ENCODE measurements around the gene MRPL10. TPM values are rescaled to one million over a fixed set of nuclear protein-coding genes. Genes with fewer than 3 reads are reported as not detected.
A peak's percentile ranks its signal among the peaks of the same experiment; 100 is the strongest.

The MRPL10 gene
- total RNA-seq, 1 experiment from 2014 or later, result 49.3 TPM

GRCh38 chr17:47873200-47874090 is 42.1 kb upstream of the MRPL10 start:
- BruUV-seq (replicated peaks), result no TSS peak
- intact Hi-C loops (cut with micrococcal nuclease), result no loop called here
- DNase-seq (ENCODE audit: unreplicated experiment), result no peak
- ChIA-PET CTCF (interaction anchor here (0.8 to 1.8 kb wide), 5 partner anchors 16 to 32 kb away, joined by 3 to 7 read pairs (median 4); partner anchors contain the start of gene SCRN2), POLR2A (no interaction called here)
- peaks cover 44% of the 10 kb centered on the region for H3K27me3 Mint-ChIP-seq (ENCODE audit: insufficient read depth, unreplicated experiment)
- no peak for TF ChIP-seq CTCF (IDR thresholded peaks at IDR 0.05; ENCODE audit: unreplicated experiment)
- no peak overlapping the region for H3K27ac Mint-ChIP-seq (ENCODE audit: low read depth, unreplicated experiment)
- no peaks in the 10 kb centered on the region for H3K9me3 Mint-ChIP-seq (ENCODE audit: unreplicated experiment)
- no peak overlapping the region for H3K4me3 Mint-ChIP-seq (ENCODE audit: unreplicated experiment)
- no peaks in the 10 kb centered on the region for H3K4me1 Mint-ChIP-seq (ENCODE audit: insufficient read depth, unreplicated experiment)
- H3K36me3 Mint-ChIP-seq (ENCODE audit: insufficient read depth, unreplicated experiment), result no peaks in the 10 kb centered on the region

GRCh38 chr17:47872651-47873161 is 41.4 kb upstream of the MRPL10 start:
- no peaks in the 10 kb centered on the region for H3K4me1 Mint-ChIP-seq (ENCODE audit: insufficient read depth, unreplicated experiment)
- POLR2A ChIA-PET, result no interaction called here
- CTCF ChIA-PET, result interaction anchor here (0.8 to 1.8 kb wide), 3 partner anchors 17 to 30 kb away, joined by 3 to 7 read pairs (median 4); no protein-coding TSS in a partner anchor
- intact Hi-C loops (cut with micrococcal nuclease), result no loop called here
- H3K27me3 Mint-ChIP-seq (ENCODE audit: insufficient read depth, unreplicated experiment), result peaks cover 36% of the 10 kb centered on the region
- no peak for TF ChIP-seq CTCF (IDR thresholded peaks at IDR 0.05; ENCODE audit: unreplicated experiment)
- no peak overlapping the region for H3K4me3 Mint-ChIP-seq (ENCODE audit: unreplicated experiment)
- DNase-seq (ENCODE audit: unreplicated experiment), result no peak
- no peaks in the 10 kb centered on the region for H3K9me3 Mint-ChIP-seq (ENCODE audit: unreplicated experiment)
- no peak overlapping the region for H3K27ac Mint-ChIP-seq (ENCODE audit: low read depth, unreplicated experiment)
- no peaks in the 10 kb centered on the region for H3K36me3 Mint-ChIP-seq (ENCODE audit: insufficient read depth, unreplicated experiment)
- no TSS peak for BruUV-seq (replicated peaks)

- ChIA-PET CTCF (interaction anchor here (0.7 to 1.8 kb wide), 3 partner anchors 13 to 179 kb away, joined by 3 to 7 read pairs (median 3); no protein-coding TSS in a partner anchor), POLR2A (interaction anchor here (1.3 kb wide), 1 partner anchor 23 kb away, joined by 6 read pairs; no protein-coding TSS in a partner anchor)
- peak; percentile 18 for DNase-seq (ENCODE audit: unreplicated experiment)
- Mint-ChIP-seq H3K4me3 (ENCODE audit: unreplicated experiment) (no peak overlapping the region), H3K9me3 (ENCODE audit: unreplicated experiment) (no peaks in the 10 kb centered on the region), H3K4me1 (ENCODE audit: insufficient read depth, unreplicated experiment) (no peaks in the 10 kb centered on the region), H3K36me3 (ENCODE audit: insufficient read depth, unreplicated experiment) (no peaks in the 10 kb centered on the region), H3K27me3 (ENCODE audit: insufficient read depth, unreplicated experiment) (peaks cover 35% of the 10 kb centered on the region), H3K27ac (ENCODE audit: low read depth, unreplicated experiment) (no peak overlapping the region)
- no peak for TF ChIP-seq CTCF (IDR thresholded peaks at IDR 0.05; ENCODE audit: unreplicated experiment)
- BruUV-seq (replicated peaks), result no TSS peak
- intact Hi-C loops (cut with micrococcal nuclease), result no loop called here
These were observed 40.8 kb upstream of the MRPL10 start for GRCh38 chr17:47872019-47872650.

- no peaks in the 10 kb centered on the region for H3K36me3 Mint-ChIP-seq (ENCODE audit: insufficient read depth, unreplicated experiment)
- H3K9me3 Mint-ChIP-seq (ENCODE audit: unreplicated experiment), result no peaks in the 10 kb centered on the region
- CTCF ChIA-PET, result interaction anchor here (0.6 kb wide), 1 partner anchor 312 kb away, joined by 3 read pairs; no protein-coding TSS in a partner anchor
- peaks cover 33% of the 10 kb centered on the region for H3K27me3 Mint-ChIP-seq (ENCODE audit: insufficient read depth, unreplicated experiment)
- no peak for TF ChIP-seq CTCF (IDR thresholded peaks at IDR 0.05; ENCODE audit: unreplicated experiment)
- no peak overlapping the region for H3K4me3 Mint-ChIP-seq (ENCODE audit: unreplicated experiment)
- no peak for DNase-seq (ENCODE audit: unreplicated experiment)
- BruUV-seq (replicated peaks), result no TSS peak
- H3K27ac Mint-ChIP-seq (ENCODE audit: low read depth, unreplicated experiment), result no peak overlapping the region
- POLR2A ChIA-PET, result interaction anchor here (1.3 kb wide), 1 partner anchor 24 kb away, joined by 6 read pairs; no protein-coding TSS in a partner anchor
- intact Hi-C loops (cut with micrococcal nuclease), result no loop called here
- no peaks in the 10 kb centered on the region for H3K4me1 Mint-ChIP-seq (ENCODE audit: insufficient read depth, unreplicated experiment)
These were observed 39.7 kb upstream of the MRPL10 start for GRCh38 chr17:47871048-47871447.
